NOMO-1 (cell line): Measurements from ENCODE around the gene RAVER1.

Experiments
- DNase-seq, 2 experiments: peaks; one replicate each; lab custom pipeline; 2025; ENCODE audit not compliant: unreplicated experiment in 2 of 2; lab: John Stamatoyannopoulos, UW

RAVER1 gene

DNA sequence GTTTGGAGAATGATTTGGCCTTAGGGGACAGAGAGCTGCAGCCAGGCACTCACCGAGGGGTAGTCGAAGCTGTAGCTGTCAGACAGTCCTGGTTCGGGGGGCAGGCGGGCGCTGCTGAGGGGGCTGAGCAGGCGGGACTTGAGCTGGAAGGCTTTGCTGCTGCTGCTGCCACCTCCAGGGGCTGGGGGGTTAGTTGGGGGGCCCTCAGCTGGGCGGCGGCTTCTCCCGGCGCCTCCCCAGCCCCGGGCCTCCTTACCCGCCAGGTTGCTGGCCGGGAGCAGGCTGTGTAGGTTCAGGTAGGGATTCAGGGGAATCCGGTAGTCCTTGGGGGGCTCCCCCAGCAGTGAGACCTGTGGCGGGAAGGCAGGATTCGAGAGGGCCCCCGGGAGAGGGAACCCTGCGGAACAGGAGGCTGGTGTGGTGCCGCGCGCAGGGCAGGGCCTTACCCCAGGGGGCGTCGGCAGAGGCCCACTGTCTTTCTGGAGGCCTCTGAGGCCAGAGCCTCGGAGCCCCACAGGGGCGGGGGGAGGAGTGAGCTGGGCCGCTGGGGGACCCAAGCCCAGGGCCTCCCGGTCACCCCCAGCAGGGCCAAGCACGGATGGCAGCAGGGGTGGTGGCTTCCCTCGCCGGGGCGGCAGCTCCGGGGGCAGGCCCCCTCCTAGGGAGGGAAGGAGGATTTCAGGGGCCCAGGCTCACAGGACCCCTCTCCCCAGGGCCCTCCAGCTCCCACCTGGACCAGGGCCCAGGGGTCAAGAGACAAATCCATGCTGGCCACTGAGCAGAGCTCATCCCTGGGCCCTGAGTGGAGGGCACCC lies 12.5 kb downstream of the RAVER1 start:
- DNase-seq, result no peak

DNA sequence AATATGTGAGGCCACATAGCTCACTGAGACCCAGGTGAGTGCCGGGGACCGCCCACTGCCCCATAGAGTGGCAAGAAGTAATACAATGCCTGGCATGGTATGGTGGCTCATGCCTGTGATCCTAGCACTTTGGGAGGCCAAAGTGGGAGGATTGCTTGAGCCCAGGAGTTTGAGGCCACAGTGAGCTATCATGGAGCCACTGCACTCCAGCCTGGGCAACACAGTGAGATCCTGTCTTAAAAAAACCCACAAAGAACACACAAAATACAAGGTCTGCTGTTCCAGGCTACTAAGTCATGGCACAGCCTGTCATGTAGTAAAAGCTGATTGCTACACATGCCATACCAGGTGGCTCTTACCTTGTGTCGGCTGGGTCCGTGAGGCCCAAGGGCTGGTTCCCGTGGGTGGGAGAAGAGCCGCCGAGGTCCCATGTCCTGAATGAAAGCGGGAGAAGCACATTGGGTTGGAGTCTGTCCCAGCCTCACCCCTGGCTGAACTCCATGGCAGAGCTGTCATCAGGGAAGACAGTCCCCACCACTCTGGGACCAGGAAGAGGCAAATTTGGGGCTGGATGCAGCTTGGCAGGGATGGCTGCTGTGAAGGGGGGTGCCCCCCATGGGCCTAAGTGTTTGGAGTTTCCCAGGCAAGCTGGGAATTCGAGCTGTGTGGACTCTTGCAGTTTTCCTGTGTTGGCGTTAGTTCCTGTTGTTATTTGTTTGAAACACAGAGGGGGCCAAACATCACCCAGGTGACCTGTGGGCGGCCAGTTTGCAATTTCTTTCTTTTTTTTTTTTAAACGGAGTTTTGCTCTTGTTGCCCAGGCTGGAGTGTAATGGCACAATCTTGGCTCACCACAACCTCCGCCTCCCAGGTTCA lies 14.3 kb downstream of the RAVER1 start:
- no peak for DNase-seq

DNA sequence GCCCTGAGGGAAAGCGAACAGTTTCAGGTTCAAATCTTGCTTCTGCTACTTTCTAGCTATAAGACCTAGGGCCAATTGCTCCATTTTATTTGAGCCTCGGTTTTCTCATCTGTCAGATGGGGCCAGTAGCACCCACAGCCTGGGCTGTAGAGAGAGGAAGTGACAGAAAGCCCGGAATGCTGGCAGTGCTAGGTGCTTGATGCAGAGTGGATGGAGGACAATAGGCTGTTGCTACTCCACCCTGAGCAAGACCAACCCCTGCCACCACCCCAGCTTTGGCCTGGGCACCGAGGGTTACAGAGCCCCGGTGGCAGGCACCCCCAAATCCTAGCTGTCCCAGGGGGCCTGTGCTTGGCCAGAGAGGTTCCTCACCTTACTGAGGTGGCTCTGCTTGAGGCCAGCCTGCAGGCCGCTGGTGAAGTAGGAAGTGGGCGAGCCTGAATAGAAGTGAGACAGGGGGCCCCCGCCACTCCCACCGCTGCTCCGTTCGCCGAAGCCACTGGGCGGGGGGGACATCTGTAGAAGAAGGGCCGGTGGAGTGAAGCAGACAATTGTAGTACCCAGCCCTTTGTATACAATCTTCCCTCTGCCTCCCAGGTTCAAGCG lies 15.4 kb downstream of the RAVER1 start:
- DNase-seq, result no peak

DNA sequence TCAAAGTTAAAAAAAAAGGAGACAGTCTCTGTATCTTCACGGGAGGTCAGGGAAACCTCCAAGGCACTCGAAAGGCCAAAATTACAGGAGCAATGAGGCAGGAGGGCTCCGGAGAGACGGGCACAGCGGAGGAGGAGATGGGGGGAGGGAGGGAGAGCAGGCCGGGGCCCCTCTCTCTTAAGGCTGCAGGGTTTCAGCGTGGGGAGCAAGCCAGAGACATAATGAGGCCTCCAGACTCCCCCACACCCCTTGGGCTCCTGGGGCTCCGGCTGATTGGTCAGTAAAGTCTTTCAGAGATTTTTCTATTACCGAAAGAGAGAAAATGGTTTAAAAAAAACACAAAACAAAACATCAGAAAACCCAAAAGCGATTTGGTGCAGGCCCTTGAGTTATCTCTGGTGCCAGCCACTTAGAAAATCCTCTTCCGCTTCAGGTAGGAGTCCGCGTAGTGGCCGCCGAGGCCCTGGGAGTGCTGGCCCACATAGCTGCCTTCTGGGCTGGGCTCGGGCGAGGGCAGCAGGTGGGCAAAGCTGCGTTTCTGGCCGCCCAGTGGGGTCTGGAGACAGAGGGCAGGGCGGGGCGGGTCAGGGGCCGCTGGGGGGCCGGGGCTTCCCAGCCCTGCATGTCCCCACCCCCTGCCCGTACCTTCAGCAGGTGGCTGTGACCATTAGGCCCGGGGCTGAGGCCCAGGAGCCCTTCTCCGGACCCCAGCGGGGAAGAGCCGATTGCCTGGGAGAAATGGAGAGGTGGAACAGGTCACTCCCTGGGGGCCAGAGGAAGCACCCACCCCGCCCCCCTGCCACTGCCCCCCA lies 16.1 kb downstream of the RAVER1 start:
- DNase-seq, result no peak

DNA sequence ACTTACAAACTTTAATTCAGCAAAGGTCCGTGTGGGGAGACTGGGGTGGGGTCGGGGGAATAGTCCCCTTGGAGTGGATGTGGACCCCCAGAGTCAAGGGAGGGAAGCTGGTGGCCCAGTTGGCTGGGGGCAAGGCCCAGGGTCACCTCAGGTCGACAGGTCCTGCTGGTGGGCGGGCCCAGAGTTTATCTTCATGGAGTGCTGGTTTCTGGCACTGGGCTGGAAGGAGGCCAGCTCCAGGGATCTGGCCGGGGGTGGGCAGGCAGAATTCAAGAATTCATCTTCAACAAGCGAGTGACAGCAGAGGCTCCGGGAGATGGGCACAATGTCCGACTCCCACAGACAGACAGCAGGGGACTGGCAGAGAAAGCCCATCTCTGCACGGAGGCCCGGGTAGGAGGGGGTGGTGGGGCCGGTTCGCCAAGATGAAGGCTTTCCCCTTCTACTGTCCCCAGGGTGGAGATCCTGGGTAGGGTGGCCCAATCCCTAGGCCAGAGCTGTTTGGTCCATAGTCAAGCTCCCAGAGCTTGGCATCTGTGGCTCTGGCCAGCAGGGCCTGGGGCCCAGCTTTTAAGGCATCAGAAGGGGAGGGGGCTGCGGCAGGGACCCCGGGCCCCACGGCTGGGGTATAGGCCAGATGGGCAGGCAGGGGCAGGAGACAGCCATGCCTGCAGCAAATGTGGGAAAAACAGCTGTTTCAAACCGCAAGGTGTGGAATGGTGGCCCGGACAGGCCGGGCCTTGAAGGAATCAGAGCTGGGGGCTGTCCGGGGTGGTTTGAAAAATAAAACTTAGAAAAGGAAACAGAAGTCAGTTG lies 16.9 kb downstream of the RAVER1 start:
- DNase-seq, result no peak

DNA sequence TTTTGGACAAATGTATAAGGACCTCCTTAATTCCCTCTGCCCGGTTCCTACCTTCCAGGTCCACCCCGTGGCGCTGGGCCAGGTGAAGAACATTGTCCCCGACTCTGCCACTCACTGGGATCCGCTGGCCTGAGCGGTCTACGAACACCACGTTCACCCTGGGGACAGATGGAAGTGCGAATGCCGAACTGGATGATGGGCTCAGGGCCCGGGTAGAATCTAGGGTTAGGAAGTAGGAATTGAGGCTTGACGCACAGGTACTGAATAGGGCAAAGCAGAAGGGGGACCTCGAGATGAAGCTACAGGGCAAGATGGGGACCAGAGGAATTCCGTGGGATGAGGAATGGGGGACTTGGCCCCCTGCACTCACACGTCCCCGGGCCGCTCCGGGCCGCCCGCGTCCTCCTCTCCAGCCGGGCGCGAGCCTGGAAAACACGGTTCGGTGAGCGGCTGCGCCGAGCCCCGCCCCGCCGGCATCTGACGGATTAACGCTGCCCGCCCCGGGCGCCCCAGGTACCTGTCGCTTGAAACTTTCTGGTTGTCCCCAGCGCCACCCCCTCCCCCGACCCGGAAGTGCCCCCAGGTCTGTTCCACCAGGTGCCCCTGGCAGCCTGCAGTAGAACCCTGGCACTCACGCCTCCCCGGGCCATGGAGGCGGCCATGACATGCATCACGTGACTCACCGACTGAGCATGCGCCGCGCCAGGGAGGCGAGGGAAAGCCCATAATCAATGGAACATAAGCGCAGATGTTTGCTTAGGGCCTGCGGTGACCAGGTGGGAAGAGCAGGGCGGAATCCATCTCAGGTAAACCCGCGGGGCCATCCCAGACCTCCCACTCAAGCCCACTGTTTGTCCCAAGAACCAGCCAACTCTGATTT lies 17.8 kb downstream of the RAVER1 start, which contains the start of gene FDX2:
TSS of gene FDX2 (minus strand) at position 681 of the 880 bp plus-strand sequence. CDS start at position 662, 19 bp downstream.
- DNase-seq, result peak; percentile 51 to 65

DNA sequence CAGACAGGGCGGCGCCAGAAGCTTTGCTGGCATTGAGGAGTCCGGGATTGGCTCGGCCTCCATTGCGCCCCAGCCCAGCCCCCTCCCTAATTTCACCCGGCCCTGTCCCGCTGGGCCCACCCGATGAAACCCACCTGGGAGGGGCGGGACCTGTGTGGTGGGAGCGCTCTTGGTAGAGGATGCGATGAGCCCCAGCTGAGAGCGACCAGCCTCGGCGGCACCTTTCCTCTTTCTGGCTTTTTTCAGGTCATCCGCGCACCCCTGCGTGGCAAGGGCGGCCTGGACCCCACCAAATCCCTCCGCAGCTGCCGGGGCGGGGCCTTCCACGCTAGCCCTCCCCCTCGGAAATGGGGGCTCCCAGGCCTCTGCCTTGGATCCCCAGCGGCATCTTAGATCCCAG lies 23.9 kb downstream of the RAVER1 start, which contains the start of gene ZGLP1:
TSS of gene ZGLP1 (minus strand) at position 393 of the 400 bp plus-strand sequence.
- DNase-seq, result no peak

DNA sequence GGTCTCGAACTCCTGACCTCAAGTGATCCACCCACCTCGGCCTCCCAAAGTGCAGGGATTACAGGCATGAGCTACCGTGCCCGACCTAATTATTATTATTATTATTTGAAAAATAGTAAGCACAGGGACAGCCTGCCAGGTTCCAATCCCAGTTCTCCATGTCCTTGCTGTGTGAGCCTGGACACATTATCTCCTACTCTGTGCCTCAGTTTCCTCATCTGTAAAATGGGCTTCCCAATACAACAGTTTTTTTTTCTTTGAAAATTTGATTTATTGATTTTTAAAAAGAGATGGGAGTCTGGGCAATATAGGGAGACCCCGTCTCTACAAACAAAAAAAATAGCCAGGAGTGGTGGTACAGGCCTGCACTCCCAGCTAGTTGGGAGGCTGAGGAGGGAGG lies 27.0 kb downstream of the RAVER1 start:
- DNase-seq, result no peak

DNA sequence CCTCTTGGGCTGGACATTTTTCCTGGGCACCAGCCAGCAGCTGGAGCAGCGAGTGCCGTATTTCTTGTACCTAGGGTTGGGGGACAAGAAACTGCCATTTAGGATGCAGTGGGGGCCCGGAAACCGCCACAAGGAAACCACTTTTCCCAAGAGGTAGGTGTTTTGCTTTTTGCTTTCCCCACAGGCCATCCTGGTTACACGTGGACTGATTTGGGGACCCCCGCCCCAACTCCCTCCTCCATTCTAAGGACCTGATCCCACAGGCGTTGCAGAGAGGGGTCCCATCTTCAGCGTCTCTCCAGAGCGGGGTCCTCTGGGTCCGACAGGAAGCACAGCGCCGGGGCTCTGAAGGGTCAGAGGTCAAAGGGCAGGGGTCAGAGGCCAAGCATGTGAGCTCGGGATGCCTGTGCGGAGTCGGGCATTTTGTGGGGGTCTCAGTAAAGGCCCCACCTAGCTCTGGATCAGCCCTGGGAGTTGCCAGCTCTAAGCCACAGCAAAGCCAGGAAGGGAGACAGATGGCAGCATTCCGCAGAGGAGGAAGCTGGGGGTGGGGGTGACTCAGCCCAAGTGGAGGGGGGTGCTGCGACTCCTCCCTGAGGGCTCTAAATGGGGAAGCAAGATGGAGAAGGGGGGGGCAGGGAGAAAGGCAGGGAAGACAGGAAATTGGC lies 28.1 kb downstream of the RAVER1 start:
- peak; percentile 25 to 59 for DNase-seq

DNA sequence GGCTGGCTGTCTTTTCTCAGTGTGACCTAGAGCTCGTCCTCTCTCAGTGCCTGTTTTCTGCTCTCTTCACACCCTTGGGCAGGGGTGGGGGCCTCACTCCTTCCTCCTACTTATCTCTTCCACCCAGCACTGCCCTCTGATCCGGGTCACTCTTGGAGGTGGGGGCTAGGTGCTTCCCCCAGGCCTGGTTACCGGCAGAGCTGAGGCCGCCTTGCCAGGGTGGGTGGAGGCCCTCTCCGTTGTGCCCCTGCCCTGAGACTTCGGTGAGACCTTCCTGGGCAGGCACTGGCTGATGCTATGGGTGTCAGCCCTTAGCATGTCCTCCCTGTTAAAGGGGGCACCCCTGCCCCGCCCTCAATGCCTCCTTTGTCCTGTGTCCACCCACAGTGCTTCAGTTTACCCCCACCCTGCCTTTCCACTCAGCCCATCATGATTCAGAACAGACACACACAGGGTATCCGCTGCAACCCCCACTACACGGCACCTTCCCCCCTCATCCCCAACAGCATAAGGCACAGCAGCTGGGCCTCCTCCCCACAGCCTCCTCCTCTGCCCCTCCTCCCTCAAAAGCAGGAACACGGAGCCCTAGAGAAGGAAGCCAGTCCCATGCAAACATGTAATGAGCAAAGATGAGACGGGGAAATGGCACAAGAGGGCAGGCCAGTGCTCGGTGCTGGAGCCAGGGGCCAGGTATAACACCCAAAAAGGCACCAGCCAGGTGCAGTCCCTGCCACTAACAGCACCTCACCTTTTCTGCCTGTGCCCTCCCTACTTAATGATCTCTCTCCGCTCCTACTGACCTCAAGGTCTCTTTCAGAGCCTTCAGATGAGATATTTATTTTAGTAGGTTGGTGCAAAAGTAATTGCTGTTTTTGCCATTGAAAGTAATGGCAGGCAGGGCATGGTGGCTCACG lies 33.5 kb downstream of the RAVER1 start:
- DNase-seq, result peak in 1 of 2 experiments; percentile 45

DNA sequence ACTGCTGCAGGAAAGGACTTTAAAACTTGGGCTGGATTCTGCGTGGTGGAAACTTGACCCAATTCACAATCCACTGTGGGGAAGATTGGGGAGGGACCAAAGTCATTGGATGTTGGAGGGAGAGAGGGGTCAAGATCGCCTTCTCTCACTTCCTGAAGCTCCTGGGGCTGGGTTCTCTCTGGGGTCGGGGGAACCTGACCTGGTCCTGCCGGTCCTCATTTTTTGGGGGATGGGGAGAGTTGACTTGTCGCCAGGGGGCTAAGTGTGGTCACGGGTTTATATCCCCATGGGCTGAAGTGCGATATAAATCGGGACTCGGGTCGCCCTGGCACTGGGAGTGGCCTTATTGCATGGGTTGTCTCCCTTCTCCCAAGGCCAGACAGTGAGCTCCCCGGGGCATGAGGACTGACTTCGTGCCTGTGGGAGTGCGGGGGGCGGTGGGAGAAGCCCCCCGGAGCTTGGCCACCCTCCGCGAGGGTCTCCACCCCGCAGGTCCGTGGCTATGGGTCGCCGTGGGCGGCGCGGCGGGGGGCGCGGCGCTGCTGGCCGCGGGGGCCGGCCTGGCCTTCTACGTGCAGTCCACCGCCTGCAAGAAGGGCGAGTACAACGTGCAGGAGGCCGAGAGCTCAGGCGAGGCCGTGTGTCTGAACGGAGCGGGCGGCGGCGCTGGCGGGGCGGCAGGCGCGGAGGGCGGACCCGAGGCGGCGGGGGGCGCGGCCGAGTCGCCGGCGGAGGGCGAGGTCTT lies 37.3 kb downstream of the RAVER1 start:
- DNase-seq, result no peak

DNA sequence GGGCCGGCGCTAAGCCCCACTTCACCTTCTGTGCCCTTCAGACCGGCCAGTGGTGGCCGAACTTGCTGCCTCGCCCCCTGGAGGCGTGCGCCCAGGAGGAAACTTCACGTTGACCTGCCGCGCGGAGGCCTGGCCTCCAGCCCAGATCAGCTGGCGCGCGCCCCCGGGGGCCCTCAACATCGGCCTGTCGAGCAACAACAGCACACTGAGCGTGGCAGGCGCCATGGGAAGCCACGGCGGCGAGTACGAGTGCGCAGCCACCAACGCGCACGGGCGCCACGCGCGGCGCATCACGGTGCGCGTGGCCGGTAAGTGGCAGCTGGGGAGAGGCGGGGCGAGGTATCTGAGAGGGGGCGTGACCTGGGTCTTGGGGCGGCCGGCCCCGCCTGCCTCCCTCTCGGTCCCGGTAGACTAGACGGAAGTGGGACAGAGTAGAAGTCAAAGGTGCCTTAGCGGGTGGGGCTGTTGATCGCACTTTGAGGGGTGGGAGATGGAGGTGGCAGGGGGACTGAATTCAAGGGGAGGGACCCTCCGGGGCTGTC lies 38.0 kb downstream of the RAVER1 start:
- peak; percentile 51 to 54 for DNase-seq

DNA sequence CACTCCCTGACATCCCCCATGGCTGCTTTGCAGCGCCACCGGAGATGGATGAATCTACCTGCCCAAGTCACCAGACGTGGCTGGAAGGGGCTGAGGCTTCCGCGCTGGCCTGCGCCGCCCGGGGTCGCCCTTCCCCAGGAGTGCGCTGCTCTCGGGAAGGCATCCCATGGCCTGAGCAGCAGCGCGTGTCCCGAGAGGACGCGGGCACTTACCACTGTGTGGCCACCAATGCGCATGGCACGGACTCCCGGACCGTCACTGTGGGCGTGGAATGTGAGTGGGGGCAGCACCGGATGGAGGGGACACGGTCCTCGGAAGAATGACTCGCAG lies 39.0 kb downstream of the RAVER1 start:
- DNase-seq, result no peak

DNA sequence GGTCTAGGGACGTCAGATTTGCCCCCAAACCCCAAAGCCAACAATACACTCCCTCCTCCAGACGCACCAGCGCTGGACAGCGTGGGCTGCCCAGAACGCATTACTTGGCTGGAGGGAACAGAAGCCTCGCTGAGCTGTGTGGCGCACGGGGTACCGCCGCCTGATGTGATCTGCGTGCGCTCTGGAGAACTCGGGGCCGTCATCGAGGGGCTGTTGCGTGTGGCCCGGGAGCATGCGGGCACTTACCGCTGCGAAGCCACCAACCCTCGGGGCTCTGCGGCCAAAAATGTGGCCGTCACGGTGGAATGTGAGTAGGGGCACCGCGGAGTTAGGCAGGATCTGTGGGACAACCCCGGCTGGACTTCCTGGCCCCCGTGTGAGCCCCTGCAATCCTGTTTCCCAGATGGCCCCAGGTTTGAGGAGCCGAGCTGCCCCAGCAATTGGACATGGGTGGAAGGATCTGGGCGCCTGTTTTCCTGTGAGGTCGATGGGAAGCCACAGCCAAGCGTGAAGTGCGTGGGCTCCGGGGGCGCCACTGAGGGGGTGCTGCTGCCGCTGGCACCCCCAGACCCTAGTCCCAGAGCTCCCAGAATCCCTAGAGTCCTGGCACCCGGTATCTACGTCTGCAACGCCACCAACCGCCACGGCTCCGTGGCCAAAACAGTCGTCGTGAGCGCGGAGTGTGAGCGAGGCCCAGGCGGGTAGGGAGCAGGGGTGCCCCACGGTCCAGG lies 39.5 kb downstream of the RAVER1 start:
- no peak for DNase-seq

DNA sequence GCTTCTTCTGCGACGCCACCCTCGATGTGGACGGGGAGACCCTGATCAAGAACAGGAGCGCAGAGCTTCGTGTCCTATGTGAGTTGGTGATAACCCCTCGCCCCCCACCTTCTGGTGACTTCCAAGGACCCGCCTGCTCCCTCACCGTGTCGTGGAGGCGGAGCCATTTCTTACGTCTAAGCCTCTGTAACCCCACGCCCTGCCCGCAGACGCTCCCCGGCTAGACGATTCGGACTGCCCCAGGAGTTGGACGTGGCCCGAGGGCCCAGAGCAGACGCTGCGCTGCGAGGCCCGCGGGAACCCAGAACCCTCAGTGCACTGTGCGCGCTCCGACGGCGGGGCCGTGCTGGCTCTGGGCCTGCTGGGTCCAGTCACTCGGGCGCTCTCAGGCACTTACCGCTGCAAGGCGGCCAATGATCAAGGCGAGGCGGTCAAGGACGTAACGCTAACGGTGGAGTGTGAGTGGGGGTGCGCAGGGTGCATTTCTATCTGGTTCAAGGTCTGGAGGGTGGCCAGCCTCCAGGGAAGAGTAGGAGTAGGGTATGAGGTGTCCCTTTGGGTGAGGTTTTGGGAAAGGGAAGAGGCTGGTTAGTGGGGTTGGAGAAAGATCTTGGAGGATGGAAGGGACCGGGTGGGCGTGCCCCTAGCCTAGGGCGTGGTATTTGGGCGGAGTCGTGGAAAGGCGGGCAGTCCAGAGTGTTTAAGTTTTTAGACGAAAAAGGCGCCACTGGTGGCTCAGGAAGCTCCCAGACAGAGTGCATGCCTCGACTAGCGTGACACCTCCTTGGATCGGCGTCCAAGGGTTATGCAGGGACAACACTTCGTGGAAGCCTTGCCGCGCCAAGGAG lies 40.3 kb downstream of the RAVER1 start:
- DNase-seq, result no peak
